Measurements from ENCODE around the gene GTF2F2. TPM values are rescaled to one million over a fixed set of nuclear protein-coding genes. Genes with fewer than 3 reads are reported as not detected.
A peak's percentile ranks its signal among the peaks of the same experiment; 100 is the strongest.

Gene GTF2F2
- total RNA-seq, 4 donors from 2014 or later: 24.5 to 35.0 (median 30.5) TPM

- TF ChIP-seq POLR2AphosphoS5 (IDR thresholded peaks at IDR 0.05) (no peak), CTCF (IDR thresholded peaks at IDR 0.05) (no peak), POLR2A (IDR thresholded peaks at IDR 0.05) (no peak), EP300 (IDR thresholded peaks at IDR 0.05) (no peak)
- 10% methylated on average over 13 of the region's 13 CpGs for WGBS
- no peak for DNase-seq (ENCODE audit: low spot score in 2 of 2)
- peak overlapping the region; percentile 91 for H3K27ac ChIP-seq
- H3K9me3 ChIP-seq: no peaks in the 10 kb centered on the region
- H3K36me3 ChIP-seq: no peaks in the 10 kb centered on the region
- H3K4me1 ChIP-seq: peaks cover 27% of the 10 kb centered on the region
- no peaks in the 10 kb centered on the region for H3K27me3 ChIP-seq
- peak overlapping the region; percentile 90 for H3K4me3 ChIP-seq
Measured at GRCh38 chr13:45120967-45121831, 889 bp downstream of the GTF2F2 start.

- Histone ChIP-seq H3K4me3 (no peak overlapping the region), H3K36me3 (no peaks in the 10 kb centered on the region), H3K27ac (no peak overlapping the region), H3K4me1 (peaks cover 27% of the 10 kb centered on the region), H3K27me3 (no peaks in the 10 kb centered on the region), H3K9me3 (no peaks in the 10 kb centered on the region)
- no peak for DNase-seq (ENCODE audit: low spot score in 2 of 2)
- 88% methylated on average over 6 of the region's 6 CpGs for WGBS
- TF ChIP-seq POLR2A (IDR thresholded peaks at IDR 0.05) (no peak), EP300 (IDR thresholded peaks at IDR 0.05) (no peak), POLR2AphosphoS5 (IDR thresholded peaks at IDR 0.05) (no peak), CTCF (IDR thresholded peaks at IDR 0.05) (no peak)
Measured at GRCh38 chr13:45122941-45123340, 2.6 kb downstream of the GTF2F2 start.

- whole genome bisulfite sequencing: 91% methylated on average over 6 of the region's 6 CpGs
- H3K36me3 ChIP-seq: no peaks in the 10 kb centered on the region
- H3K27ac ChIP-seq: no peak overlapping the region
- no peak for TF ChIP-seq POLR2AphosphoS5 (IDR thresholded peaks at IDR 0.05)
- TF ChIP-seq EP300 (IDR thresholded peaks at IDR 0.05): no peak
- no peak for TF ChIP-seq CTCF (IDR thresholded peaks at IDR 0.05)
- no peak for TF ChIP-seq POLR2A (IDR thresholded peaks at IDR 0.05)
- peaks cover 10% of the 10 kb centered on the region for H3K4me1 ChIP-seq
- H3K9me3 ChIP-seq: no peaks in the 10 kb centered on the region
- H3K27me3 ChIP-seq: no peaks in the 10 kb centered on the region
- H3K4me3 ChIP-seq: no peak overlapping the region
- no peak for DNase-seq (ENCODE audit: low spot score in 2 of 2)
Measured at GRCh38 chr13:45132369-45133064, 12.2 kb downstream of the GTF2F2 start.

- no peak for TF ChIP-seq CTCF (IDR thresholded peaks at IDR 0.05)
- TF ChIP-seq POLR2A (IDR thresholded peaks at IDR 0.05): no peak
- TF ChIP-seq POLR2AphosphoS5 (IDR thresholded peaks at IDR 0.05): no peak
- no peak for TF ChIP-seq EP300 (IDR thresholded peaks at IDR 0.05)
- Histone ChIP-seq H3K9me3 (no peaks in the 10 kb centered on the region), H3K36me3 (peaks cover 3% of the 10 kb centered on the region), H3K4me1 (peaks cover 10% of the 10 kb centered on the region), H3K27ac (no peak overlapping the region), H3K27me3 (no peaks in the 10 kb centered on the region), H3K4me3 (no peak overlapping the region)
- WGBS: 93% methylated on average over 6 of the region's 6 CpGs
- no peak for DNase-seq (ENCODE audit: low spot score in 2 of 2)
Measured at GRCh38 chr13:45133396-45134118, 13.2 kb downstream of the GTF2F2 start.
